Raji (cell line): ENCODE results near the gene SAP130.
A peak's percentile ranks its signal among the peaks of the same experiment; 100 is the strongest.

Source experiments
- POLR2A ChIP-seq: IDR thresholded peaks from 2 replicates; pipeline ENCODE4 v1.6.1; 2011; ENCODE audit warnings: low read depth, low read length, control low read depth; ENCODE audit not compliant: insufficient read depth

SAP130 gene

DNA sequence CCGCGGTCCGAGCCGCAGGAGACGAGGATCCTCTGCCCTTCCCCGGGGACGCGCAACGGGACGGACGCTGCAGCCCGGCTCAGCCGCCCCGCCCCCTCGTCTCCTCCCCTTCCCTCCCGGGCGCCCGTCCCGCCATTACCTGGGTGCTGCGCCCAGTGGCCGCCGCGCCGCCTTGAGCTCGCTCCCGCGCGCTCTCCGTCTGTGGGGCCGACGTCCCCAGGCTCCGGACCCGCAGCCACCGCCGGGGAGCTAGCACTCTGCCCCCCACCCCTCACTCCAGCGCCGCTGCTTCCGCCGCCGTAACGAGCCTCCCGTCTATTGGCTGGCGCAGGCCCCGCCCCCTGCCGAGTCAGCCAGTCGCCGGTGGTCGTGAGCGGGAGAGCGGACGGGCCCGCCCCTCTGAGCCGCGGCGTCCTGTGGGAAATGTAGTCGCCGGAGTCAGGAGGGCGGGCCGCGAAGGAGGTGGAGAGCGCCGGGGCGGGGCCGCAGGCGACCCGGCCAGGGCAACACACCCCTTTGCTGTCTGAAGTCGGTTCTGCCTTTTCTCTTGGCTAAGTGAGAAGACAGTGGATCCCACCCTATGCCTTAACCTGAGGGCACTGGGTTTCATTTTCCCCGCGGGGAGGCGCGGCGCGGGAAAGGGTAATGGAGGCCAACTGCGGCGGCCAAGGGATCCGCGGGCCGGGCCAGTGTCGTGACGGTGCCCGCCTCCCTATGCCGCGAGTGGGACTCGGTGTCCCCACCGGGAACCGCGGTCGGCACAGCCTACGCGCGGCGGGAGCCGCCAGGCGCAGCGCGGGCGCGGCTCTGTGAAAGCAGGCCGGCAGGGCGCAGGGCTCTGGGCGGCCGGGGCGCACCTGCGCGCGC lies at the start of gene SAP130:
Gene SAP130 (minus strand): TSS at position 259 of the 867 bp plus-strand sequence. CDS start 1,767 bp downstream, outside the sequence.
- TF ChIP-seq POLR2A: peak; percentile 74

- no peak for TF ChIP-seq POLR2A
Measured at GRCh38 chr2:128076461-128077106, 48.7 kb upstream of the SAP130 start.

GRCh38 chr2:128073278-128073677 lies 45.4 kb upstream of the SAP130 start:
- no peak for TF ChIP-seq POLR2A

DNA sequence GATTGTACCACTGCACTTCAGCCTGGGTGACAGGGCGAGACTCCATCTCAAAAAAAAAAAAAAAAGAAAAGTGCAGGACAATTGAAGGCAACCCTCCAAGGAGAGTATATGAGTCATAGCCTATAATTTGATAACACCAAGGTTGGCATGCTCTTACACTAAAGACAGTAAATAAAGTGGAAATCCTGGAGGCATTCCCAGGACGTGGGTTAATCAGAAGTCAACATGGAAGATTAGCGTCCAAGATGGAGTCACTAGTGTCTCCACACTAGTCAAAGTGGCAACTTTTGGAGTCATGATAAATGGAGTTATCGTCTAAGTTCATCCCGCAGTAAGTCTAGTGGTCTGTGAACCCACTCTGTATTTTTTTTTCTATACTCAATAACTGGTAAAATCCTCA lies 41.9 kb upstream of the SAP130 start:
- no peak for TF ChIP-seq POLR2A

DNA sequence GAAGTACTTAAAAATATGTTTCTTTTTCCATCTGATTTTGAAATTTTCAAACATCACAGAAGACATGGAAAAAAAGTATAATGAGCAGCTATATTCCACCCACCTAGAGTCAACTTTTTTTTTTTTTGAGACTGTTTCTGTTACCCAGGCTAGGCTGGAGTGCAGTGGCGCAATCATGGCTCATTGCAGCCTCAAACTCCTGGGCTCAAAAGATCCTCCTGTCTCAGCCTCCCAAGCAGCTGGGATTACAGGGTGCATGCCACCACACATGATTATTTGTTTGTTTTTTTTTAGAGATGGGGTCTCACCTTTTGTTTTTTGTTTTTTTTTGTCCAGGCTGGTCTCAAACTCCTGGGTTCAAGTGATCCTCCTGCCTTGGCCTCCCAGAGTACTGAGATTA lies 36.5 kb upstream of the SAP130 start:
- no peak for TF ChIP-seq POLR2A

DNA sequence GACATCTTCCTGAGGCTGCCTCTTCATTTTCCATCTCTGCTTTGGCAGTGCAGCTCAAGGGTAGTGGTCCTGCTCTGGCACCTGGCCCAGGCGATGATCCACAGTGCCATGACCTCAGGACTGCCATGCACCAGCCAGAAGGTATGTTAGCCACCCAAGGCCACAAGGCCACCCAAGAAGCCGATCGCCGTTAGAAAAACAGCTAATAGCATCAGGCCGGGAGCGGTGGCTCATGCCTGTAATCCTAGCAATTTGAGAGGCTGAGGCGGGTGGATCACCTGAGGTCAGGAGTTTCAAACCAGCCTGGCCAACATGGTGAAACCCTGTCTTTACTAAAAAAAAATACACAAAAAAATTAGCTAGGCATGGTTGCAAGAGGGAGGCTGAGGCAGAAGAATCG lies 34.7 kb upstream of the SAP130 start:
- TF ChIP-seq POLR2A: no peak

- no peak for TF ChIP-seq POLR2A
Measured at GRCh38 chr2:128058114-128058513, 30.3 kb upstream of the SAP130 start.

GRCh38 chr2:128057334-128057733 lies 29.5 kb upstream of the SAP130 start:
- no peak for TF ChIP-seq POLR2A

GRCh38 chr2:128054104-128054885 lies 26.4 kb upstream of the SAP130 start:
- no peak for TF ChIP-seq POLR2A

- TF ChIP-seq POLR2A: no peak
Measured at GRCh38 chr2:128053331-128053730, 25.5 kb upstream of the SAP130 start.

DNA sequence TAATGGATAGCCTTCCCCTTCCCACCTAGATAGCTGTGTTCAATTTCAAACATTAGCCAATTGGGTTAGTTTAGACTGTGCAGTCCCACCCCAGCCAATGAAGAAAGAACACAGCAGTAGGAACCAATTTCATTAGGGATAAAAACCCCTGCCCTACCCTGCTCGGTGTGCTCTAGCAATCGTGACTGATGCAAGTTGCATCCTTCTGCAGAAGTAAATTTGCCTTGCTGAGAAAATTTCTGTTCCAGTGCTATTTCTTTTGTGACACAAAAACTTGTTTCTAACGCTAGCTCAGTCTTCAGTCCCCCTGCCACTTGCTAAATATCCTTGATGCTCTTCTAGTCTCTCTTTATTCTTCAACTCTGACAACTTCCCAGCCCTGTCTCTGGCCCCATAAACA lies 15.2 kb upstream of the SAP130 start:
- no peak for TF ChIP-seq POLR2A

DNA sequence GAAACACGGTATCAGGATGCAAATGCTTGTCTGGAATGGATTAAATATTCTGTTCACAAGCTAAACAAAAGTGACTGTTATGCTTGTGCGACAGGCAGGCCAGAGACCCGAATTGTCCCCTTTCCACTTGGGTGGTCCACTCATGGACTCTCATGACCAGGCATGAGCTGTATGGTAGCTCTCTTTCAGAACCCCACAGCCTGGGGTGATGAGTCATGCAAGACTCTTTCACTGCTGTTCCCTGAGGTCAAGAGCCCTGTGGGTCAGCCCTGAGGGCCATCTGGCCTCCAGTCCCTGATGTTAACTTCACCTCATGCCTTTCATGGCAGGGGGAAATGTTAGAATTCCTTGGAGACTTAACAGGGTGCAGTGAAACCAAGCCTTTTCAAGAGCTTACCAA lies 13.7 kb upstream of the SAP130 start:
- no peak for TF ChIP-seq POLR2A

DNA sequence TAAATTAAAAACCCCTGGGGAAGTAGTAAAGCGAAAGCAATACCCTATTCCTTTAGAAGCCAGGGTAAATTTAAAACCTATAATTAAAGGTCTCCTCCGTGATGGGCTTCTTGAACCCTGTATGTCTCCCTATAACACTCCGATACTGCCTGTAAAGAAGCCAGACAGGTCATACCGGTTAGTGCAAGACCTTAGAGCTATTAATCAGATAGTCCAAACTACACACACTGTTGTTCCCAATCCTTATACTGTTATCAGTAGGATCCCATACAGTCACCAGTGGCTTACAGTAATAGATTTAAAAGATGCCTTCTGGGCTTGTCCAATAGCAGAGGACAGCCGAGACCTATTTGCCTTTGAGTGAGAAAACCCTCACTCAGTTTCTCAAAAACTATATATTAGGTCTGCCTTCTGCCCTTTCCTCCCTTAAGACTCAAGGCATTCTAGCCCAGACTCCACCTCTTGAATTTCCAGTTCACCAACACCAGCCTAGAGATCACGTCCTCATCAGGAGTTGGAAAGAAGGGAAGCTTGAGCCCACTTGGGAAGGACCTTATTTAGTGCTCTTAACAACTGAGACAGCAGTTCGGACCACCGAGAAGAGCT lies 12.4 kb upstream of the SAP130 start:
- TF ChIP-seq POLR2A: no peak

GRCh38 chr2:128039535-128039934 lies 11.7 kb upstream of the SAP130 start:
- no peak for TF ChIP-seq POLR2A

- no peak for TF ChIP-seq POLR2A
Measured at GRCh38 chr2:128038411-128038810, 10.6 kb upstream of the SAP130 start.
